Vagina (tissue), 2 donors: ENCODE data around the gene AGPAT3. TPM values are rescaled to one million over a fixed set of nuclear protein-coding genes. Genes with fewer than 3 reads are reported as not detected.

ENCODE experiments used
- DNase-seq, 2 donors: peaks; one replicate each; pipeline ENCODE4 v3.0.0-alpha.2; 2017; ENCODE audit errors: extremely low spot score in 2 of 2
- H3K27ac ChIP-seq: fragments of 200-600 bp; sonication (generic); one replicate; pipeline ENCODE4 v1.5.1; 2019
- H3K27me3 ChIP-seq: fragments of 200-600 bp; sonication (generic); one replicate; pipeline ENCODE4 v1.5.1; 2019
- H3K36me3 ChIP-seq, 2 donors: fragments of 200-600 bp; sonication (generic); one replicate each; pipeline ENCODE4 v1.5.1; 2017 to 2019
- H3K4me1 ChIP-seq: fragments of 200-600 bp; sonication (generic); one replicate; pipeline ENCODE4 v1.5.1; 2019
- H3K4me3 ChIP-seq, 2 donors: fragments of 200-600 bp; sonication (generic); 1 replicate in 1 of 2; 2 replicates in 1 of 2; pipeline ENCODE4 v1.5.1; 2016 to 2019
- H3K9me3 ChIP-seq: fragments of 200-600 bp; sonication (generic); one replicate; pipeline ENCODE4 v1.5.1; 2019
- CTCF ChIP-seq, 3 experiments: fragments of 450-650 bp in 2 of 3; fragments of 200-600 bp in 1 of 3; sonication (generic) in 1 of 3; IDR thresholded peaks; one replicate each; pipeline ENCODE4 v1.5.1; 2017 to 2019; ENCODE audit warnings: antibody characterized with exemption in 3 of 3, mild to moderate bottlenecking in 2 of 3, moderate library complexity in 2 of 3
- POLR2A ChIP-seq, 2 donors: fragments of 450-650 bp; IDR thresholded peaks; one replicate each; pipeline ENCODE4 v1.6.1; 2017; ENCODE audit warnings: antibody characterized with exemption in 2 of 2, mild to moderate bottlenecking in 2 of 2, moderate library complexity in 2 of 2
- POLR2AphosphoS5 ChIP-seq, 2 donors: sonication (generic); formaldehyde crosslinking; IDR thresholded peaks; one replicate each; pipeline ENCODE4 v1.9.0; 2017; ENCODE audit warnings: antibody characterized with exemption in 2 of 2, mild to moderate bottlenecking in 2 of 2, low read depth in 1 of 2; ENCODE audit not compliant: insufficient read depth in 1 of 2
- intact Hi-C: fragments of 100-400 bp; cut with DNase I; formaldehyde crosslinking; loops from one replicate; pipeline ENCODE4 v1.15.1; 2023
- total RNA-seq: library from RNA; depleted of rRNA; stranded (reverse); fragments of >200 nt; gene quantifications from one replicate; pipeline ENCODE4 v1.2.3, GENCODE V29; 2016

AGPAT3 gene
- total RNA-seq, 1 donor from 2014 or later, result 34.4 TPM

GRCh38 chr21:43956670-43957035 lies 91.6 kb downstream of the AGPAT3 start:
- Histone ChIP-seq H3K27me3 (no peaks in the 10 kb centered on the region), H3K36me3 (peaks cover 0 to 12% of the 10 kb centered on the region in 2 donors), H3K27ac (no peak overlapping the region), H3K9me3 (no peaks in the 10 kb centered on the region), H3K4me3 (no peak overlapping the region), H3K4me1 (no peaks in the 10 kb centered on the region)
- no peak for TF ChIP-seq CTCF (IDR thresholded peaks at IDR 0.05)
- no peak for TF ChIP-seq POLR2AphosphoS5 (IDR thresholded peaks at IDR 0.05; ENCODE audit: insufficient read depth in 1 of 2, low read depth in 1 of 2)
- no peak for TF ChIP-seq POLR2A (IDR thresholded peaks at IDR 0.05)
- intact Hi-C loops, result no loop called here
- DNase-seq, result no peak

GRCh38 chr21:43957128-43957571 lies 92.1 kb downstream of the AGPAT3 start:
- peaks cover 0 to 12% of the 10 kb centered on the region in 2 donors for H3K36me3 ChIP-seq
- H3K27ac ChIP-seq, result no peak overlapping the region
- H3K4me3 ChIP-seq, result no peak overlapping the region
- H3K9me3 ChIP-seq, result no peaks in the 10 kb centered on the region
- TF ChIP-seq POLR2AphosphoS5 (IDR thresholded peaks at IDR 0.05; ENCODE audit: insufficient read depth in 1 of 2, low read depth in 1 of 2) (no peak), CTCF (IDR thresholded peaks at IDR 0.05) (no peak), POLR2A (IDR thresholded peaks at IDR 0.05) (no peak)
- H3K4me1 ChIP-seq, result no peaks in the 10 kb centered on the region
- intact Hi-C loops, result no loop called here
- no peaks in the 10 kb centered on the region for H3K27me3 ChIP-seq
- DNase-seq, result no peak

- H3K27ac ChIP-seq, result no peak overlapping the region
- no peak for TF ChIP-seq POLR2AphosphoS5 (IDR thresholded peaks at IDR 0.05; ENCODE audit: insufficient read depth in 1 of 2, low read depth in 1 of 2)
- TF ChIP-seq POLR2A (IDR thresholded peaks at IDR 0.05), result no peak
- TF ChIP-seq CTCF (IDR thresholded peaks at IDR 0.05), result no peak
- no peaks in the 10 kb centered on the region for H3K4me1 ChIP-seq
- intact Hi-C loops, result no loop called here
- no peak overlapping the region for H3K4me3 ChIP-seq
- H3K9me3 ChIP-seq, result no peaks in the 10 kb centered on the region
- H3K36me3 ChIP-seq, result peaks cover 0 to 12% of the 10 kb centered on the region in 2 donors
- no peaks in the 10 kb centered on the region for H3K27me3 ChIP-seq
- DNase-seq, result no peak
These were observed 92.8 kb downstream of the AGPAT3 start for GRCh38 chr21:43957611-43958362.

- no peak for DNase-seq
- Histone ChIP-seq H3K4me3 (no peak overlapping the region), H3K27ac (no peak overlapping the region), H3K9me3 (no peaks in the 10 kb centered on the region), H3K36me3 (peaks cover 0 to 12% of the 10 kb centered on the region in 2 donors), H3K27me3 (no peaks in the 10 kb centered on the region), H3K4me1 (no peaks in the 10 kb centered on the region)
- intact Hi-C loops, result no loop called here
- no peak for TF ChIP-seq POLR2AphosphoS5 (IDR thresholded peaks at IDR 0.05; ENCODE audit: insufficient read depth in 1 of 2, low read depth in 1 of 2)
- no peak for TF ChIP-seq CTCF (IDR thresholded peaks at IDR 0.05)
- no peak for TF ChIP-seq POLR2A (IDR thresholded peaks at IDR 0.05)
These were observed 93.5 kb downstream of the AGPAT3 start for GRCh38 chr21:43958364-43959158.
